IMR-90 (cell line): ENCODE measurements around the gene TAPBP. TPM values are rescaled to one million over a fixed set of nuclear protein-coding genes. Genes with fewer than 3 reads are reported as not detected.

Experiments used
- ATAC-seq: fragments of 200-7000 bp; cut with Tn5 transposase; 2 replicates; pipeline ENCODE4 v1.9.1; 2020; ENCODE audit warnings: low read depth, mild to moderate bottlenecking, moderate library complexity
- BruUV-seq: library from RNA; stranded (reverse); fragments of 400-500 nt; replicated peaks from 2 replicates; lab custom pipeline; 2021; lab: Mats Ljungman, UMichigan
- CTCF ChIA-PET: fragments of 300-600 bp; formaldehyde crosslinking; extraction: SDS; loops from one replicate; lab custom pipeline; 2021; ENCODE audit warnings: antibody characterized with exemption; lab: Yijun Ruan, JAX
- POLR2A ChIA-PET: fragments of 300-600 bp; sonication (Branson Sonifier 250); formaldehyde crosslinking; loops from one replicate; lab custom pipeline; 2022; ENCODE audit warnings: antibody characterized with exemption; ENCODE audit not compliant: unreplicated experiment; lab: Charles Lee
- DNase-seq: peaks from one replicate; pipeline ENCODE4 v3.0.0; 2013
- H2AFZ ChIP-seq: replicated peaks from 2 replicates; pipeline ENCODE3; 2013; ENCODE audit warnings: low read length, mild to moderate bottlenecking; ENCODE audit not compliant: poor library complexity
- H2AK5ac ChIP-seq: 2 replicates; pipeline ENCODE4 v1.6.1; 2013; ENCODE audit warnings: low read depth, low read length, inconsistent platforms
- H2AK9ac ChIP-seq: replicated peaks from 2 replicates; pipeline ENCODE3; 2013; ENCODE audit warnings: mild to moderate bottlenecking, low read depth, low read length, moderate library complexity; ENCODE audit not compliant: poor library complexity
- H2BK120ac ChIP-seq: 2 replicates; pipeline ENCODE4 v1.6.1; 2013; ENCODE audit warnings: low read depth, low read length, inconsistent platforms
- H2BK15ac ChIP-seq: 3 replicates; pipeline ENCODE4 v1.6.1; 2013; ENCODE audit warnings: low read depth, low read length, inconsistent platforms
- H2BK20ac ChIP-seq: 2 replicates; pipeline ENCODE4 v1.6.1; 2013; ENCODE audit warnings: low read depth, mild to moderate bottlenecking, inconsistent platforms, low read length, moderate library complexity
- H2BK5ac ChIP-seq: 2 replicates; pipeline ENCODE4 v1.6.1; 2013; ENCODE audit warnings: mild to moderate bottlenecking, low read depth, low read length, inconsistent platforms; ENCODE audit not compliant: poor library complexity, severe bottlenecking
- H3K14ac ChIP-seq: replicated peaks from 2 replicates; pipeline ENCODE4 v1.6.1; 2013; ENCODE audit warnings: low read depth, low read length, inconsistent platforms
- H3K18ac ChIP-seq: 2 replicates; pipeline ENCODE4 v1.6.1; 2013; ENCODE audit warnings: low read depth, low read length, control low read depth
- H3K23ac ChIP-seq: 2 replicates; pipeline ENCODE4 v1.6.1; 2013; ENCODE audit warnings: low read depth, low read length, inconsistent platforms
- H3K27ac ChIP-seq: 2 replicates; pipeline ENCODE4 v1.5.1; 2013; ENCODE audit warnings: mild to moderate bottlenecking, control low read depth, low read length; ENCODE audit not compliant: insufficient read depth
- H3K27me3 ChIP-seq: 2 replicates; pipeline ENCODE4 v1.6.1; 2013; ENCODE audit warnings: low read length; ENCODE audit not compliant: control insufficient read depth, insufficient read depth
- H3K36me3 ChIP-seq: 2 replicates; pipeline ENCODE4 v1.6.1; 2013; ENCODE audit warnings: low read length, mixed read lengths; ENCODE audit not compliant: control insufficient read depth, insufficient read depth
- H3K4ac ChIP-seq: 2 replicates; pipeline ENCODE4 v1.6.1; 2013; ENCODE audit warnings: low read depth, low read length, inconsistent platforms
- H3K4me1 ChIP-seq: 2 replicates; pipeline ENCODE4 v1.6.1; 2013; ENCODE audit warnings: low read length, mixed read lengths; ENCODE audit not compliant: control insufficient read depth, insufficient read depth
- H3K4me2 ChIP-seq: 2 replicates; pipeline ENCODE4 v1.6.1; 2013; ENCODE audit warnings: low read depth, mild to moderate bottlenecking, control low read depth, low read length, moderate library complexity
- H3K4me3 ChIP-seq: 2 replicates; pipeline ENCODE4 v1.5.1; 2013; ENCODE audit warnings: low read depth, mild to moderate bottlenecking, control low read depth, low read length, moderate library complexity; ENCODE audit not compliant: insufficient read depth
- H3K56ac ChIP-seq: 2 replicates; pipeline ENCODE4 v1.6.1; 2013; ENCODE audit warnings: low read length, inconsistent platforms; ENCODE audit not compliant: insufficient read depth; ENCODE audit errors: extremely low read depth
- H3K79me1 ChIP-seq, 2 experiments: 2 replicates each; pipeline ENCODE4 v1.6.1; 2013; ENCODE audit warnings: low read length in 2 of 2, inconsistent platforms in 1 of 2, low read depth in 1 of 2
- H3K9ac ChIP-seq: 2 replicates; pipeline ENCODE4 v1.6.1; 2013; ENCODE audit warnings: low read depth, low read length, control low read depth
- H3K9me1 ChIP-seq: 2 replicates; pipeline ENCODE4 v1.6.1; 2013; ENCODE audit warnings: low read length, inconsistent platforms; ENCODE audit not compliant: insufficient read depth
- H3K9me3 ChIP-seq: 2 replicates; pipeline ENCODE4 v1.6.1; 2013; ENCODE audit warnings: low read length; ENCODE audit not compliant: control insufficient read depth, insufficient read depth
- H4K20me1 ChIP-seq: 2 replicates; pipeline ENCODE4 v1.6.1; 2013; ENCODE audit warnings: low read length, inconsistent platforms; ENCODE audit not compliant: insufficient read depth
- H4K5ac ChIP-seq: 2 replicates; pipeline ENCODE4 v1.6.1; 2013; ENCODE audit warnings: mild to moderate bottlenecking, low read depth, low read length, control low read depth
- H4K8ac ChIP-seq, 2 experiments: 2 replicates each; pipeline ENCODE4 v1.6.1; 2013; ENCODE audit warnings: low read depth in 2 of 2, low read length in 2 of 2, control low read depth in 1 of 2, inconsistent platforms in 1 of 2
- H4K91ac ChIP-seq: 2 replicates; pipeline ENCODE4 v1.6.1; 2013; ENCODE audit warnings: low read depth, low read length, inconsistent platforms; ENCODE audit not compliant: insufficient read depth
- BHLHE40 ChIP-seq: fragments of 150-350 bp; IDR thresholded peaks from 2 replicates; pipeline ENCODE4 v1.6.1; 2016; ENCODE audit warnings: mild to moderate bottlenecking, low read depth, low read length
- CEBPB ChIP-seq: IDR thresholded peaks from 2 replicates; pipeline ENCODE4 v1.6.1; 2012; ENCODE audit warnings: low read depth, low read length, improper control_type of control experiment
- CHD1 ChIP-seq: IDR thresholded peaks from 2 replicates; pipeline ENCODE4 v1.6.1; 2012; ENCODE audit warnings: low read depth, low read length, improper control_type of control experiment
- FOS ChIP-seq: fragments of 150-350 bp; IDR thresholded peaks from 2 replicates; pipeline ENCODE4 v1.6.1; 2016; ENCODE audit warnings: low read depth, low read length
- MAFK ChIP-seq: IDR thresholded peaks from 2 replicates; pipeline ENCODE4 v1.6.1; 2012; ENCODE audit warnings: low read depth, low read length, improper control_type of control experiment
- MXI1 ChIP-seq: IDR thresholded peaks from 2 replicates; pipeline ENCODE4 v1.6.1; 2012; ENCODE audit warnings: low read depth, mild to moderate bottlenecking, low read length, moderate library complexity, borderline replicate concordance
- POLR2A ChIP-seq: IDR thresholded peaks from 2 replicates; pipeline ENCODE4 v1.6.1; 2012; ENCODE audit warnings: mild to moderate bottlenecking, low read depth, low read length
- RFX5 ChIP-seq: IDR thresholded peaks from 2 replicates; pipeline ENCODE4 v1.8.0; 2012; ENCODE audit warnings: low read depth, mild to moderate bottlenecking, low read length, moderate library complexity
- SMC3 ChIP-seq: fragments of 150-350 bp; IDR thresholded peaks from 2 replicates; pipeline ENCODE4 v1.6.1; 2016; ENCODE audit warnings: low read depth, mild to moderate bottlenecking, antibody characterized with exemption, low read length, moderate library complexity
- whole genome bisulfite sequencing, 2 experiments: methylation state at CpG; one replicate each; pipeline versions ENCODE4 v1.1.5 to v1.1.7; 2013; ENCODE audit warnings: missing lambda C conversion rate in 2 of 2; ENCODE audit not compliant: insufficient read length in 1 of 2; ENCODE audit errors: extremely low coverage in 2 of 2; 5-methylcytosine and 5-hydroxymethylcytosine counted together
- dilution Hi-C: fragments of 300-500 bp; cut with HindIII; formaldehyde crosslinking; loops from one replicate; pipeline ENCODE4 v1.14.3; 2018; ENCODE audit warnings: low sequenced_read_pairs; ENCODE audit not compliant: unreplicated experiment
- in situ Hi-C: fragments of 300-500 bp; cut with MboI; formaldehyde crosslinking; loops from 3 replicates; pipeline ENCODE4 v1.14.3; 2019; ENCODE audit warnings: low sequenced_read_pairs, inconsistent platforms, mixed read lengths
- intact Hi-C: fragments of 100-400 bp; cut with micrococcal nuclease; formaldehyde crosslinking; loops from 2 replicates; pipeline ENCODE4 v1.10.0; 2022
- polyA plus RNA-seq, 3 experiments: library from polyadenylated mRNA; depleted of rRNA; stranded (reverse); fragments of >200 nt; gene quantifications; 2 replicates each; pipeline ENCODE4 v1.2.3, GENCODE V29; 2012; ENCODE audit warnings: low replicate concordance in 1 of 3
- total RNA-seq: library from RNA; depleted of rRNA; stranded (reverse); fragments of >200 nt; gene quantifications from 2 replicates; pipeline ENCODE4 v1.2.3, GENCODE V29; 2012
- TF ChIP-seq, protein P1 (sequence below): fragments of 150-350 bp; IDR thresholded peaks from 2 replicates; pipeline ENCODE4 v1.6.1; 2017; ENCODE audit warnings: mild to moderate bottlenecking, antibody characterized with exemption, low read length, low read depth
- TF ChIP-seq, protein P2 (sequence below): conservative IDR thresholded peaks from 2 replicates; pipeline ENCODE4 v1.5.1; 2012; ENCODE audit warnings: mild to moderate bottlenecking, low read depth, low read length, improper control_type of control experiment
- TF ChIP-seq, protein P3 (sequence below): fragments of 150-350 bp; IDR thresholded peaks from 2 replicates; pipeline ENCODE4 v1.6.1; 2016; ENCODE audit warnings: low read depth, mild to moderate bottlenecking, low read length, moderate library complexity, borderline replicate concordance

Gene TAPBP
- total and polyA plus RNA-seq, 2 of the 4 experiments (the other 2 are of a cell fraction), result 13.1 to 63.3 TPM

DNA sequence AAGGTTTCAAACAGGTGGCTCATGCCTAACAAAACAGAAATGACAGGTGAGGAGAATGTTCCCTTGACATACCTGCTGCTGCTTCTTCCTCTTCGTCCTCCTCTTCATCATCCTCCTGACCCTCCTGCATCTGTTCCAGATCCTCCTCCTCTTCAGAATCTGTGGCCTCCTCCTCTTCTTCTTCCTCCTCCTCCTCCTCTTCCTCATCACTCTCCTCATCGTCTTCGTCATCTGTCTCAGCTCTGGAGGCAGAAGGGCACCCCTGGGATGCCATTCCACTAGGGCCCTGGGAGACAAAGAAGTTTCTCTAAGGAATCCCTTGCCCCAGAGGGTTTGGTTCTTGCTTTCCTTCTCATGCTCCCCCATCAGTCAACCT lies 6.0 kb upstream of the TAPBP start (continued):
- TF ChIP-seq MXI1, result no peak

GRCh38 chr6:33318426-33319073 lies 4.7 kb upstream of the TAPBP start:
- Histone ChIP-seq H3K9ac (peak overlapping the region; percentile 47), H3K9me1 (peaks cover 23% of the 10 kb centered on the region), H3K56ac (no peak overlapping the region), H4K5ac (no peak overlapping the region), H3K4ac (peak overlapping the region; percentile 85), H3K9me3 (no peaks in the 10 kb centered on the region), H4K20me1 (peaks cover 10% of the 10 kb centered on the region), H2BK20ac (0 out of 2 replicates have a peak overlapping the region, but pooled peaks have one; percentile 33), H4K91ac (no peak overlapping the region; the same call in 1 of the 2 replicates), H3K23ac (peak overlapping the region; percentile 71; the same call in 1 of the 2 replicates), H3K27ac (peak overlapping the region; percentile 98), H3K4me3 (no peak overlapping the region), H3K79me1 (peaks cover 34 to 74% of the 10 kb centered on the region in 2 experiments), H3K14ac (peak overlapping the region; percentile 65), H3K36me3 (peaks cover 28% of the 10 kb centered on the region), H3K27me3 (no peaks in the 10 kb centered on the region), H2BK15ac (peak overlapping the region; percentile 30; the same call in 1 of the 3 replicates), H2BK120ac (peak overlapping the region; percentile 76; the same call in 1 of the 2 replicates), H4K8ac (peak overlapping the region; percentile 16 to 40; a peak in 2 of 4 replicates), H2AK9ac (peak overlapping the region; percentile 59), H2AFZ (no peak overlapping the region), H3K4me2 (peak overlapping the region; percentile 69), H2BK5ac (peak overlapping the region; percentile 97), H3K18ac (no peak overlapping the region), H2AK5ac (peak overlapping the region; percentile 96), H3K4me1 (peaks cover 35% of the 10 kb centered on the region)
- dilution Hi-C loops, result no loop called here
- DNase-seq, result no peak
- no CpG with 5 or more reads among the region's 8 CpGs for WGBS, 2 experiments
- ChIA-PET CTCF (no interaction called here), POLR2A (interaction anchor here (0.6 to 1.5 kb wide), 4 partner anchors 29 to 105 kb away, joined by 3 to 11 read pairs (median 6); partner anchors contain the start of genes PFDN6 and WDR46)
- intact Hi-C loops, result no loop called here
- BruUV-seq, result no TSS peak
- in situ Hi-C loops, result no loop called here
- ATAC-seq, result no peak
- no peak for TF ChIP-seq RFX5
- TF ChIP-seq SMC3, result no peak
- TF ChIP-seq, protein P1, sequence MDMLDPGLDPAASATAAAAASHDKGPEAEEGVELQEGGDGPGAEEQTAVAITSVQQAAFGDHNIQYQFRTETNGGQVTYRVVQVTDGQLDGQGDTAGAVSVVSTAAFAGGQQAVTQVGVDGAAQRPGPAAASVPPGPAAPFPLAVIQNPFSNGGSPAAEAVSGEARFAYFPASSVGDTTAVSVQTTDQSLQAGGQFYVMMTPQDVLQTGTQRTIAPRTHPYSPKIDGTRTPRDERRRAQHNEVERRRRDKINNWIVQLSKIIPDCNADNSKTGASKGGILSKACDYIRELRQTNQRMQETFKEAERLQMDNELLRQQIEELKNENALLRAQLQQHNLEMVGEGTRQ, result no peak
- no peak for TF ChIP-seq CEBPB
- TF ChIP-seq, protein P2, sequence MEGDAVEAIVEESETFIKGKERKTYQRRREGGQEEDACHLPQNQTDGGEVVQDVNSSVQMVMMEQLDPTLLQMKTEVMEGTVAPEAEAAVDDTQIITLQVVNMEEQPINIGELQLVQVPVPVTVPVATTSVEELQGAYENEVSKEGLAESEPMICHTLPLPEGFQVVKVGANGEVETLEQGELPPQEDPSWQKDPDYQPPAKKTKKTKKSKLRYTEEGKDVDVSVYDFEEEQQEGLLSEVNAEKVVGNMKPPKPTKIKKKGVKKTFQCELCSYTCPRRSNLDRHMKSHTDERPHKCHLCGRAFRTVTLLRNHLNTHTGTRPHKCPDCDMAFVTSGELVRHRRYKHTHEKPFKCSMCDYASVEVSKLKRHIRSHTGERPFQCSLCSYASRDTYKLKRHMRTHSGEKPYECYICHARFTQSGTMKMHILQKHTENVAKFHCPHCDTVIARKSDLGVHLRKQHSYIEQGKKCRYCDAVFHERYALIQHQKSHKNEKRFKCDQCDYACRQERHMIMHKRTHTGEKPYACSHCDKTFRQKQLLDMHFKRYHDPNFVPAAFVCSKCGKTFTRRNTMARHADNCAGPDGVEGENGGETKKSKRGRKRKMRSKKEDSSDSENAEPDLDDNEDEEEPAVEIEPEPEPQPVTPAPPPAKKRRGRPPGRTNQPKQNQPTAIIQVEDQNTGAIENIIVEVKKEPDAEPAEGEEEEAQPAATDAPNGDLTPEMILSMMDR, result no peak
- no peak for TF ChIP-seq FOS
- no peak for TF ChIP-seq CHD1
- no peak for TF ChIP-seq MXI1
- TF ChIP-seq BHLHE40, result no peak
- TF ChIP-seq POLR2A, result no peak
- TF ChIP-seq, protein P3, sequence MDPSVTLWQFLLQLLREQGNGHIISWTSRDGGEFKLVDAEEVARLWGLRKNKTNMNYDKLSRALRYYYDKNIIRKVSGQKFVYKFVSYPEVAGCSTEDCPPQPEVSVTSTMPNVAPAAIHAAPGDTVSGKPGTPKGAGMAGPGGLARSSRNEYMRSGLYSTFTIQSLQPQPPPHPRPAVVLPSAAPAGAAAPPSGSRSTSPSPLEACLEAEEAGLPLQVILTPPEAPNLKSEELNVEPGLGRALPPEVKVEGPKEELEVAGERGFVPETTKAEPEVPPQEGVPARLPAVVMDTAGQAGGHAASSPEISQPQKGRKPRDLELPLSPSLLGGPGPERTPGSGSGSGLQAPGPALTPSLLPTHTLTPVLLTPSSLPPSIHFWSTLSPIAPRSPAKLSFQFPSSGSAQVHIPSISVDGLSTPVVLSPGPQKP, result no peak
- no peak for TF ChIP-seq MAFK
